Activated gamma-delta T cell treated with anti-CD3 and anti-CD28 coated beads, Interleukin-2, amount 50 U/mL, for 16 hours (primary cell): ENCODE data around the gene ATR.
"Not testable (repeated sequence)": the region's sequence is repeated elsewhere in the genome, so short reads cannot be mapped to it uniquely, and the experiment has no call there.

ENCODE experiments used
- DNase-seq: peaks from one replicate; pipeline ENCODE4 v3.0.0-alpha.2; 2020; ENCODE audit warnings: low read depth

Gene ATR

GRCh38 chr3:142595141-142595540 lies 16.6 kb upstream of the ATR start:
- DNase-seq = no peak

DNA sequence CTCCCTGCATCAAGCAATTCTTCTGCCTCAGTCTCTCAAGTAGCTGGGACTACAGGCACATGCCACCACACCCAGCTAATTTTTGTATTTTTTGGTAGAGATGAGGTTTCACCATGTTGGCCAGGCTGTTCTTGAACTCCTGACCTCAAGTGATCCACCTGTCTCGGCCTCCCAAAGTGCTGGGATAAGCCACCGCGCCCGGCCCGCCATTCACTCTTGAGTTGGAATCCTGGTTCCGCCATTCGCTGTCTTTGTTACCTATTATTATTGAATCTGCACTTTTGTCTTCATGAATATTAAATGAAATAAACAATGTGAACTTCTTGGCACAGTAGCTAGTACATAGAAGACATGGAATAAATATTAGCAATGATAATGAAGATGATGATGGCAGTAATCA lies 13.7 kb upstream of the ATR start:
- DNase-seq = not testable (repeated sequence)

DNA sequence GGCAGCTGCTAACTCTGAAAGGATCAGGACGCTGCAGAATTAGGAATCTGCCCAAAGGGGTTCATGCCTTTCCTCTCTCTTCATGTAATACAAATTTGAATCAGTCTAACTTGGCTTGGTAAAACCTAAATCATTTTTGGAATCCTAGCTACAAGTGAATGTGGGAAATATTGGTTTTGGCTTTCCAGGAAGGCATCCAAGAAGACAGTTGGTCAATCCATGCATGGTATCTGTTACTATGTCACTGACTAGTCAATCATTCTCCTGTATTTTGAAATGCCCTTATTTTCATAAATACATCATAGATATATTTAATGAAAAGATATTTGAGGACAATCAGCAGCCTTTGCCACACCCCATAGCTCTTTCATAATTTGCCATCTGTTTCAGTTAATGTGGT lies 10.2 kb upstream of the ATR start:
- DNase-seq = no peak

- no peak for DNase-seq
These were observed 8.4 kb upstream of the ATR start for GRCh38 chr3:142586803-142587406.

GRCh38 chr3:142581070-142581469 lies 2.5 kb upstream of the ATR start:
- DNase-seq = not testable (repeated sequence)

DNA sequence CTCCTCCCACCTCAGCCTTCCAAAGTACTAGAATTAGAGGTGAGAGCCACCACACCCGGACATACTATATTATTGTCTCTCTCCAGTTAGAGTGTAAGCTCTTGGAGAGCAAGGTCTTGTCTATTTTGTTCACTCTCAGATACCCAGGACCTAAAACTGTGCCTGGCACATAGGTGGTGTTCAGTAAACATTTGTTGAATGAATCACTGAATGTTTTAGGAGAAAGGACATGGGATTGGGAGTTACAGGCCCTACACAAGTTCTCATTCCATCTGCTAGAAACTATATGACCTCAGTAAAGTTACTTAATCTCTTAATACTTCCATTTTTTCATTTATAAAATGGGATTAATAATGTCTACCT lies 1.5 kb upstream of the ATR start:
- no peak for DNase-seq

DNA sequence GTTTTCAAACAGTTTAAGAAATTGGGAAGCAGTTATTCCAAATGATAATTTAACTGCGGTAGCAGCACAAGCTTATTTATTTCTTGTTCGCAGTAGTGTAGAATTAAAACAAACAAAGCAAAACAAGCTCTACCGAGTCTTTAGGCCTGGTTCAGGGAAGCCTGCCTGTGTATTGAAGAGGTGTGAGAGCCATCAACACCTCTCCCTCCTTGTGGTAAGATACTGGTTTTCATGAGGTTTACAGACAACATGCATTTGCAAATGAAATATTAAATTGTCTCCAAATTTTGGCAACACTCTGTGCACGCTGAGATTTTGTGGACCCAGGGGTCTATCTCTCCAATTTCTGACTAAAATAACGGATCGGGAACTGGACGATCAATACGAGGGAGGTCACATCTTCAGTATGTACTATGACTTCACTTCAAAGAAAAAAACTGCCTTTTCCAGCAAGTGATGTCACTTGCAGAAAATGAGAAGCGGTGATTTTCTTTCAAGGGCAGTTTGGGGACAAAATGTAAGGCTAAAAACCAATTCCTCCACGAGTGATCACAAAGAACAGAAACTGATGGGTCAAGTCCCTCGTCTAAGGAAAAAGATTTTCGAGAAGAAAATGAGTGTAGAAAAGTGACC lies 721 bp downstream of the ATR start:
- DNase-seq = no peak

GRCh38 chr3:142576792-142577191 lies 1.7 kb downstream of the ATR start:
- no peak for DNase-seq

- DNase-seq = no peak
These were observed 3.9 kb downstream of the ATR start for GRCh38 chr3:142574665-142575064.

- not testable (repeated sequence) for DNase-seq
These were observed 4.3 kb downstream of the ATR start for GRCh38 chr3:142574223-142574622.

DNA sequence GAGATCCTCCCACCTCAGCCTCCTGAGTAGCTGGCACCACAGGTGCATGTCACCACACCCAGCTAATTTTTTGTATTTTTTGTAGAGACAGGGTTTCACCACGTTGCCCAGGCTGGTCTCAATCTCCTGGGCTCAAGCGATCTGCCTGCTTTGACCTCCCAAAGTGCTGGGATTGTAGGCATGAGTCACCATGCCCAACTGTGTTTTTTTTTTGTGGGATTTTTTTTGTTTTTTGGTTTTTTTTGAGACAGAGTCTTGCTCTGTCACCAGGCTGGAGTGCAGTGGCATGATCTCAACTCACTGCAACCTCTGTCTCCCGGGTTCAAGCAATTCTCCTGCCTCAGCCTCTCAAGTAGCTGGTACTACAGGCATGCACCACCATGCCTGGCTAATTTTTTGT lies 9.1 kb downstream of the ATR start:
- DNase-seq = not testable (repeated sequence)

DNA sequence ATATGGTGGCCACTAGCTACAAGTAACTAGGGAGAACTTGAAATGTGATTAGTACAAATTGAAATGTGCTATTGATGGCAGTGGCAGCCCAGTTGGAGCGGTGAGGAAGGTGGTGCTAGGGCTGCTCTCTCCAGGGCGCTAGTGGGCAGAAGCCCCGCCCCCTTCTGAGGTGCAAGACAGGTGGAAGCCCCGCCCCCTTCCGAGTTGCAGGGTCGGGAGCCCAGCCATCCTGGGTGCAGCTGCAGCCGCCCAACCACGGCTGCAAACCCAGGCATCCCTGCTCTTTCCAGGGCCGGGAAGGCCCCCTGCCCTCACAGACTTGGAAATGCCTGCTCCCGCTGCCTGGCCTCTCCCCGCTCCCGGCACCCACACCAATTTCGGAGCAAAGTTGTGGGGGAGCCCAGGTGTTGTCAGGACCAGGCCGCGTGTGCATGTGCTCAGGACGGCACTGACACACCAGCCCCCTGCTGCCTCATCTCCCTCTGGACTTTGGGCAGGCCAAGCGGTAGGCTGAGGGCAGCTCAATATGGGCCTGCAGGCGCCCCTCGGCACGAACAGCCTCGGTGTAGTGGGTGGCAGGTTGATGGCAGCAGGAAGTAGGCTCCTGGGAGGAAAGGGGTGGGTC lies 10.0 kb downstream of the ATR start:
- no peak for DNase-seq

- no peak for DNase-seq
These were observed 12.4 kb downstream of the ATR start for GRCh38 chr3:142566096-142566495.

- DNase-seq = no peak
These were observed 15.0 kb downstream of the ATR start for GRCh38 chr3:142563496-142563997.

DNA sequence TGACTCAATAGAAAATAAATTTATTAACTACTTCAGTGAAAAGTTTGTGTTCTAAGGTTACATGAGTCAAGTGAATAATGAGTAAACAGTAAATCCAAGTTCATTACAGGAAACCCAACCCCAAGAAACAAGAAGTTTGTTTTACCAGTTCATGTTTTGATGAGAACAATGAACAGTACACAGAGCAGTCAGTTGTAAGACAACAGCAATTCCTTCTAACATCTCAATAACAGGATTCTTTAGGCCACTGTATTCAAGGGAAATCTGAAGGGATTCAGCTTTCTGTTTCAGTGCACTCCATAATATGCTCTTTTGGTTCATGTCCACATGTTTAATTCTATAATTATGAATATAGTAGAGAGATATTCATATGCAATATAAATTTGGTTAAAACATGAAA lies 18.4 kb downstream of the ATR start:
- DNase-seq = no peak

DNA sequence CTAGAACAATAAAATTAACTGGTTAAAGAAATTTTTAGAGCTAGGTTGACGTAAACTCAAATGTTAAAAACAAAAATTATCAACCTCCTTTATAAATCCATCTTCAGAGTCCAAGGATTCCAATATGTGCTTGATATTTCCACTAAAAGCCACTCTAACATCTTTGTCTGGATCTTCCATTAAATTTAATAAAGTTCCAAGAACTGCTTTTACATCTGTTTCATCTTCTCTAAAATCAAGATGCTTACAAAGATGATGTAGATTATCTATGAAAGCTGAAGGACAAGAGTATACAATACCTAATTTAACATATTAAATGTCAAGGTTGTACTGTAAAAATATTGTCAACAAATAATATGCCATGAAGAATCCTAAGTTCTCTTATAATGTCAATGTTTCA lies 24.8 kb downstream of the ATR start:
- no peak for DNase-seq

- DNase-seq = not testable (repeated sequence)
These were observed 26.0 kb downstream of the ATR start for GRCh38 chr3:142552579-142552978.

DNA sequence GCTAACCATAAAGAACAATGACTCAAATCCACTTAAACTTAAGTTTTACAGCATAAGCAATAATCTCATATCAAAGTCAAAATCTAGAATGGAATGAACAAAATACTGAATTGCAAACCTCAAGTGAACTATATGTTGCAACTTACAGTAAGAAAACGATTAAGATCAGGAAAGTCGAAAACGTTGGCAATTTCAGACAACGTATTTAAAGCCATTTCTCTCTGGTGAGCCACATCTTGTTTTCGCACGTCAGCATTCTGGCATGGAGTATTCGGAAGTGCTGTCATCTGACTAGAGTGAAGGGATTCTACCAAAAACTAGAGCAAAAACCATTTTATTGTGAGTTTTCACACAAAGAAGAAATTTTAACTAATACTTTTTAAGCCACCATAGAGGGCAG lies 28.5 kb downstream of the ATR start:
- no peak for DNase-seq

DNA sequence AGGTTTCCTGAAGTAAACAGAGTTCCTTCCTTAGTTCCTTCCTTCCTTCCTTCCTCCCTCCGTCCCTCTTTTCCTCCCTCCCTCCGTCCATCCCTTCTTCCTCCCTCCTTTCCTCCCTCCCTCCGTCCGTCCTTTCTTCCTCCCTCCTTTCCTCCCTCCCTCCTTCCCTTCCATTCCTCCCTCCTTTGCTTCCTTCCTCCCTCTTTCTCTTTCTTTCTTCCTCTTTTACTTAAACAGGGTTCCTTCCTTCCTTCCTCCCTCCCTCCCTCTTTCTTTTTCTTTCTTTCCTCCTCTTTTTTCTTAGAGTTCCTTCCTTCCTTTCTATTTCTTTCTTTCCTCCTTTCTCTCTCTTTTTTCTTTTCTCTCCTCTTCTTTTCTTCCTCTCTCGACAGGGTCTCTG lies 35.2 kb downstream of the ATR start:
- DNase-seq = no peak

DNA sequence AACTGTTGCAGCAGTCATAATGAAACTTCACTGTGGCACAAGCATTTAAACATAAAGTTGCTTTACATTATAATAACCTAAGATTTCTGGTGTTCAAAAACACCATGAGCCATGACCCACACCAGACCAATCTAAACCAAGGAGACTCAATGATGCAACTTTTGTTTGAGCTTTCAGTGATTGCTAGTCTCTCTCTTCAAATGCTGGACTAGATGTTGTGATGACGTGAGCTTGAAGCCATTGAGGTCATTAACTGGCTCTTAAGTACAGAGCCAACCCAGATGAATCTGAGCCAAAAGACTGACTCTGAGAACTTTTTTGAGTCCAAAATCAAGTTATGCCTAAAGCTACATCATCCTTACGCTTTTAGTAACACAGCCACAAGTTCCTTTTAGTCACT lies 36.5 kb downstream of the ATR start:
- no peak for DNase-seq

DNA sequence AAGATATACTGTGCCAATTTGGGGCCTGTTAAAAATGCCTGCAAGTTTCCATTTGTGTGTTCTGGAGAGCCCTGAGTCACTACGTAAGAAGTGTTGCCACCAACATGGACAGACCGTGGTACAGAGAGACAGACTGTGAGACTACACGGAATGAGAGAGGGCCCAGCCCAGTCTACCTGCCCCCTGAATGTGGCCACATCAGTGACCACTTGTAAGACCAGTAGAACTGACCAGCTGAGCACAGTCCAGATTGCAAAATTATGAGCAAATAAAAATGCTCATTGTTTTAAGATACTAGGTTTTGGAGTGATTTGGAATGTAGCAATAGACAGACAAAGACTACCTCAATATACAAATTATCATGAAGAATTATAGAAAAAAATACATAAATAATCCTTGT lies 42.0 kb downstream of the ATR start:
- no peak for DNase-seq

DNA sequence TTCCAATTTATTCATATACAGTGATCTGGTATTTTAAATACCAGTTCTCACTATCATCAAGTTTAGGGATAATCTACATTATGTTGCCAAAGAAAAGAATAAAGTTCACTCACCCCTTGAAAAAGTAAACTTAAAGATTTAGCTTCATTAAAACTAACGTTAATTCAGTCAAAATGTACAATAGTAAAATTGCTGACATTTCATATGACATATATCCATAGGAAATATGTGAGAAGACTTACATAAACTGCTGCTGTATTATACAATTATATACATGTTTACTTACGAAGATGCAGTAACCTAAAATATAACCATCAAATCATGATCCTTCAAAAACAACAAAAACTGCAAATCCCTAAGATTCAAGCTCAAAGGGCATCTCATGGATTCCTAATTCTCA lies 44.0 kb downstream of the ATR start:
- DNase-seq = no peak

- DNase-seq = no peak
These were observed 48.2 kb downstream of the ATR start for GRCh38 chr3:142530296-142530695.
